Fibroblast of lung (primary cell): Measurements from ENCODE around the gene RNU5B-1. TPM values are rescaled to one million over a fixed set of nuclear protein-coding genes. Genes with fewer than 3 reads are reported as not detected.

Source experiments
- DNase-seq, 2 donors: peaks; one replicate each; pipeline versions ENCODE4 v3.0.0 to v3.0.0-alpha.2; 2010; ENCODE audit warnings: low read depth in 2 of 2
- H2AFZ ChIP-seq: 2 replicates; pipeline ENCODE4 v1.5.1; 2012; ENCODE audit warnings: low read length, control low read depth, inconsistent platforms
- H3K27ac ChIP-seq: 2 replicates; pipeline ENCODE4 v1.5.1; 2011; ENCODE audit warnings: low read length, control low read depth; ENCODE audit not compliant: insufficient read depth
- H3K27me3 ChIP-seq: 2 replicates; pipeline ENCODE4 v1.5.1; 2011; ENCODE audit warnings: mild to moderate bottlenecking, low read length; ENCODE audit not compliant: control insufficient read depth, insufficient read depth
- H3K36me3 ChIP-seq: 2 replicates; pipeline ENCODE4 v1.5.1; 2011; ENCODE audit warnings: low read length; ENCODE audit not compliant: control insufficient read depth, insufficient read depth
- H3K4me1 ChIP-seq: 2 replicates; pipeline ENCODE4 v1.5.1; 2011; ENCODE audit warnings: low read length; ENCODE audit not compliant: control insufficient read depth, insufficient read depth; ENCODE audit errors: extremely low read depth
- H3K4me2 ChIP-seq: 2 replicates; pipeline ENCODE4 v1.5.1; 2011; ENCODE audit warnings: low read length, control low read depth; ENCODE audit not compliant: insufficient read depth; ENCODE audit errors: extremely low read depth
- H3K4me3 ChIP-seq, 4 experiments: fragments of 200-600 bp in 1 of 4; sonication (generic) in 1 of 4; replicated peaks in 1 of 4; 2 replicates each; pipeline ENCODE4 v1.5.1; 2011 to 2016; ENCODE audit warnings: low read length in 4 of 4, low read depth in 3 of 4, mild to moderate bottlenecking in 3 of 4, control low read depth in 2 of 4, inconsistent platforms in 1 of 4, mixed read lengths in 1 of 4; ENCODE audit not compliant: insufficient read depth in 1 of 4; ENCODE audit errors: control extremely low read depth in 1 of 4
- H3K79me2 ChIP-seq: 2 replicates; pipeline ENCODE4 v1.5.1; 2012; ENCODE audit warnings: mild to moderate bottlenecking, low read length, inconsistent platforms; ENCODE audit not compliant: control insufficient read depth, insufficient read depth
- H3K9ac ChIP-seq: 2 replicates; pipeline ENCODE4 v1.5.1; 2011; ENCODE audit warnings: mild to moderate bottlenecking, low read length, control low read depth; ENCODE audit not compliant: insufficient read depth
- H3K9me3 ChIP-seq: 2 replicates; pipeline ENCODE4 v1.5.1; 2012; ENCODE audit warnings: low read depth, low read length; ENCODE audit not compliant: control insufficient read depth, insufficient read depth
- H4K20me1 ChIP-seq: 2 replicates; pipeline ENCODE4 v1.5.1; 2011; ENCODE audit warnings: low read length; ENCODE audit not compliant: control insufficient read depth, insufficient read depth; ENCODE audit errors: extremely low read depth
- CTCF ChIP-seq, 2 donors: IDR thresholded peaks in 1 of 2; conservative IDR thresholded peaks in 1 of 2; 1 replicate in 1 of 2; 2 replicates in 1 of 2; pipeline ENCODE4 v1.5.1; 2011 to 2012; ENCODE audit warnings: low read length in 2 of 2, control low read depth in 1 of 2, inconsistent platforms in 1 of 2, low read depth in 1 of 2, mild to moderate bottlenecking in 1 of 2
- EZH2 ChIP-seq: IDR thresholded peaks from 2 replicates; pipeline ENCODE4 v1.5.1; 2012; ENCODE audit warnings: low read length, control low read depth, mild to moderate bottlenecking; ENCODE audit errors: missing control alignments
- polyA plus RNA-seq, 2 donors: library from polyadenylated mRNA; depleted of rRNA in 1 of 2; stranded (reverse) in 1 of 2; unstranded in 1 of 2; fragments of >200 nt; gene quantifications; 2 replicates each; pipeline ENCODE4 v1.2.1, GENCODE V29; 2011 to 2012; ENCODE audit warnings: missing spikeins in 1 of 2
- total RNA-seq: library from RNA; depleted of rRNA; stranded (reverse); fragments of >200 nt; gene quantifications from 2 replicates; pipeline ENCODE4 v1.2.1, GENCODE V29; 2014

The RNU5B-1 gene
- total and polyA plus RNA-seq, 2 donors (not counting 1 experiment from before 2014, with no cell fraction given), result not detected

GRCh38 chr15:65330934-65331645, 26.6 kb downstream of the RNU5B-1 start:
- DNase-seq, result no peak
- no peak overlapping the region for H3K4me3 ChIP-seq
- H3K27me3 ChIP-seq, result no peaks in the 10 kb centered on the region
- no peaks in the 10 kb centered on the region for H4K20me1 ChIP-seq
- H3K4me1 ChIP-seq, result no peaks in the 10 kb centered on the region
- no peak overlapping the region for H2AFZ ChIP-seq
- no peak overlapping the region for H3K4me2 ChIP-seq
- no peak overlapping the region for H3K9ac ChIP-seq
- TF ChIP-seq EZH2 (no peak), CTCF (conservative IDR thresholded peaks at IDR 0.05 in 1 of 2, IDR thresholded peaks at IDR 0.05 in 1 of 2; ENCODE audit: low read depth in 1 of 2, low read length in 2 of 2) (no peak)
- no peaks in the 10 kb centered on the region for H3K9me3 ChIP-seq
- no peaks in the 10 kb centered on the region for H3K79me2 ChIP-seq
- no peaks in the 10 kb centered on the region for H3K36me3 ChIP-seq
- H3K27ac ChIP-seq, result no peak overlapping the region

GRCh38 chr15:65331811-65332210, 27.3 kb downstream of the RNU5B-1 start:
- Histone ChIP-seq H3K36me3 (no peaks in the 10 kb centered on the region), H3K9ac (no peak overlapping the region), H3K79me2 (no peaks in the 10 kb centered on the region), H3K4me1 (no peaks in the 10 kb centered on the region), H3K27me3 (peaks cover 4% of the 10 kb centered on the region), H2AFZ (no peak overlapping the region), H3K4me3 (no peak overlapping the region), H4K20me1 (no peaks in the 10 kb centered on the region), H3K27ac (no peak overlapping the region), H3K4me2 (no peak overlapping the region), H3K9me3 (no peaks in the 10 kb centered on the region)
- no peak for DNase-seq
- TF ChIP-seq EZH2 (no peak), CTCF (conservative IDR thresholded peaks at IDR 0.05 in 1 of 2, IDR thresholded peaks at IDR 0.05 in 1 of 2; ENCODE audit: low read depth in 1 of 2, low read length in 2 of 2) (no peak)

GRCh38 chr15:65332391-65333147, 28.1 kb downstream of the RNU5B-1 start:
- Histone ChIP-seq H3K27me3 (peaks cover 5% of the 10 kb centered on the region), H2AFZ (no peak overlapping the region), H3K4me3 (no peak overlapping the region), H3K36me3 (no peaks in the 10 kb centered on the region), H3K27ac (no peak overlapping the region), H3K79me2 (no peaks in the 10 kb centered on the region), H3K9ac (no peak overlapping the region), H3K4me2 (no peak overlapping the region), H3K9me3 (no peaks in the 10 kb centered on the region), H4K20me1 (no peaks in the 10 kb centered on the region), H3K4me1 (no peaks in the 10 kb centered on the region)
- no peak for DNase-seq
- TF ChIP-seq EZH2 (no peak), CTCF (conservative IDR thresholded peaks at IDR 0.05 in 1 of 2, IDR thresholded peaks at IDR 0.05 in 1 of 2; ENCODE audit: low read depth in 1 of 2, low read length in 2 of 2) (no peak)
